ENCODE measurements around the gene RNF175.

- TF ChIP-seq, protein P1, sequence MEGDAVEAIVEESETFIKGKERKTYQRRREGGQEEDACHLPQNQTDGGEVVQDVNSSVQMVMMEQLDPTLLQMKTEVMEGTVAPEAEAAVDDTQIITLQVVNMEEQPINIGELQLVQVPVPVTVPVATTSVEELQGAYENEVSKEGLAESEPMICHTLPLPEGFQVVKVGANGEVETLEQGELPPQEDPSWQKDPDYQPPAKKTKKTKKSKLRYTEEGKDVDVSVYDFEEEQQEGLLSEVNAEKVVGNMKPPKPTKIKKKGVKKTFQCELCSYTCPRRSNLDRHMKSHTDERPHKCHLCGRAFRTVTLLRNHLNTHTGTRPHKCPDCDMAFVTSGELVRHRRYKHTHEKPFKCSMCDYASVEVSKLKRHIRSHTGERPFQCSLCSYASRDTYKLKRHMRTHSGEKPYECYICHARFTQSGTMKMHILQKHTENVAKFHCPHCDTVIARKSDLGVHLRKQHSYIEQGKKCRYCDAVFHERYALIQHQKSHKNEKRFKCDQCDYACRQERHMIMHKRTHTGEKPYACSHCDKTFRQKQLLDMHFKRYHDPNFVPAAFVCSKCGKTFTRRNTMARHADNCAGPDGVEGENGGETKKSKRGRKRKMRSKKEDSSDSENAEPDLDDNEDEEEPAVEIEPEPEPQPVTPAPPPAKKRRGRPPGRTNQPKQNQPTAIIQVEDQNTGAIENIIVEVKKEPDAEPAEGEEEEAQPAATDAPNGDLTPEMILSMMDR (IDR thresholded peaks at IDR 0.05) = no peak
- TF ChIP-seq POLR2A (IDR thresholded peaks at IDR 0.05) (no peak), POLR2AphosphoS5 (IDR thresholded peaks at IDR 0.05; ENCODE audit: insufficient read depth in 1 of 2, low read depth in 1 of 2) (no peak)
Measured at GRCh38 chr4:153725831-153726154, 34.0 kb downstream of the RNF175 start.
